ENCODE measurements around the gene LRIG2. TPM values are rescaled to one million over a fixed set of nuclear protein-coding genes. Genes with fewer than 3 reads are reported as not detected.

LRIG2 gene
- total and polyA plus RNA-seq, 2 of the 13 experiments (the other 11 are each of a cell fraction or from before 2014, with no cell fraction given), result 8.1 to 12.2 TPM

- TF ChIP-seq NFAT5 (CRISPR knock-in tag; IDR thresholded peaks at IDR 0.05), result peak; percentile 86
- TF ChIP-seq ZNF724P (CRISPR knock-in tag; IDR thresholded peaks at IDR 0.05; ENCODE audit: borderline replicate concordance), result no peak
- 0 out of 2 replicates have a peak, but pooled peaks have one; percentile 5 for TF ChIP-seq BCL6 (CRISPR knock-in tag; IDR thresholded peaks at IDR 0.05)
- no peak for TF ChIP-seq ZNF562 (CRISPR knock-in tag; IDR thresholded peaks at IDR 0.05; ENCODE audit: borderline replicate concordance)
- no peak for TF ChIP-seq ZNF546 (CRISPR knock-in tag; conservative IDR thresholded peaks at IDR 0.05)
- no peak for TF ChIP-seq ZNF570 (CRISPR knock-in tag; IDR thresholded peaks at IDR 0.05; ENCODE audit: borderline replicate concordance)
- TF ChIP-seq ONECUT2 (CRISPR knock-in tag; IDR thresholded peaks at IDR 0.05), result no peak
- peak; percentile 89 for TF ChIP-seq ZSCAN31 (CRISPR knock-in tag; IDR thresholded peaks at IDR 0.05; ENCODE audit: low read depth)
- no peak for TF ChIP-seq MLLT10 (CRISPR knock-in tag; IDR thresholded peaks at IDR 0.05)
- no peak for TF ChIP-seq SMYD3 (CRISPR knock-in tag; IDR thresholded peaks at IDR 0.05)
- TF ChIP-seq BATF2 (CRISPR knock-in tag; IDR thresholded peaks at IDR 0.05), result no peak
- no peak for TF ChIP-seq SOX13 (IDR thresholded peaks at IDR 0.05)
- TF ChIP-seq SOX13 (CRISPR knock-in tag; conservative IDR thresholded peaks at IDR 0.05 in 1 of 2, IDR thresholded peaks at IDR 0.05 in 1 of 2), result no peak
- no peak for TF ChIP-seq ZNF549 (CRISPR knock-in tag; IDR thresholded peaks at IDR 0.05)
- TF ChIP-seq GLI4 (CRISPR knock-in tag; IDR thresholded peaks at IDR 0.05; ENCODE audit: borderline replicate concordance), result no peak; the same call in 1 of the 2 replicates
- peak; percentile 86 for TF ChIP-seq NFYB (CRISPR knock-in tag; IDR thresholded peaks at IDR 0.05)
- 0 out of 2 replicates have a peak, but pooled peaks have one; percentile 57 for TF ChIP-seq MYNN (CRISPR knock-in tag; IDR thresholded peaks at IDR 0.05; ENCODE audit: low read depth)
- TF ChIP-seq ZNF800 (CRISPR knock-in tag; IDR thresholded peaks at IDR 0.05), result no peak; the same call in 1 of the 2 replicates
- TF ChIP-seq SALL2 (CRISPR knock-in tag; IDR thresholded peaks at IDR 0.05), result peak; percentile 63; the same call in 1 of the 2 replicates
- no peak; the same call in 1 of the 2 replicates for TF ChIP-seq GFI1 (CRISPR knock-in tag; IDR thresholded peaks at IDR 0.05; ENCODE audit: borderline replicate concordance)
- peak; percentile 86; the same call in 1 of the 2 replicates for TF ChIP-seq HOXD1 (CRISPR knock-in tag; IDR thresholded peaks at IDR 0.05)
- peak; percentile 42; the same call in 1 of the 2 replicates for TF ChIP-seq CREM (IDR thresholded peaks at IDR 0.05)
- no peak for TF ChIP-seq CREM (CRISPR knock-in tag; IDR thresholded peaks at IDR 0.05)
Observed at GRCh38 chr1:113072757-113073478, at the start of gene LRIG2 (continued).

Measured in HepG2 (cell line).